Karpas-422 (cell line): ENCODE results near the gene RMND5A. TPM values are rescaled to one million over a fixed set of nuclear protein-coding genes. Genes with fewer than 3 reads are reported as not detected.

Experiments used
- DNase-seq: peaks from one replicate; pipeline ENCODE4 v3.0.0-alpha.2; 2015
- H2AFZ ChIP-seq: fragments of 200-600 bp; sonication (generic); 2 replicates; pipeline ENCODE4 v1.6.1; 2014; ENCODE audit warnings: antibody characterized with exemption, low read length, mixed read lengths
- H3K27ac ChIP-seq: fragments of 200-600 bp; sonication (generic); 2 replicates; pipeline ENCODE4 v1.5.1; 2014; ENCODE audit warnings: mild to moderate bottlenecking, low read length, moderate library complexity
- H3K27me3 ChIP-seq: fragments of 200-600 bp; sonication (generic); 2 replicates; pipeline ENCODE4 v1.6.1; 2014; ENCODE audit warnings: low read length, mixed read lengths
- H3K36me3 ChIP-seq: fragments of 200-600 bp; sonication (generic); 2 replicates; pipeline ENCODE4 v1.6.1; 2014; ENCODE audit warnings: low read length, mixed read lengths; ENCODE audit not compliant: insufficient read depth
- H3K4me1 ChIP-seq: fragments of 200-600 bp; sonication (generic); 2 replicates; pipeline ENCODE4 v1.6.1; 2014; ENCODE audit warnings: mild to moderate bottlenecking, low read length, mixed read lengths
- H3K4me2 ChIP-seq: fragments of 200-600 bp; sonication (generic); 2 replicates; pipeline ENCODE4 v1.6.1; 2014; ENCODE audit warnings: low read length, low read depth, mild to moderate bottlenecking; ENCODE audit not compliant: poor library complexity, severe bottlenecking
- H3K4me3 ChIP-seq: fragments of 200-600 bp; sonication (generic); 2 replicates; pipeline ENCODE4 v1.5.1; 2014; ENCODE audit warnings: mild to moderate bottlenecking, antibody characterized with exemption, low read length, mixed read lengths
- H3K79me2 ChIP-seq: fragments of 200-600 bp; sonication (generic); 2 replicates; pipeline ENCODE4 v1.6.1; 2014; ENCODE audit warnings: mild to moderate bottlenecking, low read length, mixed read lengths
- H3K9ac ChIP-seq: fragments of 200-600 bp; sonication (generic); 2 replicates; pipeline ENCODE4 v1.6.0; 2014; ENCODE audit warnings: low read length
- H3K9me2 ChIP-seq: fragments of 200-600 bp; sonication (generic), shearing (Covaris generic); replicated peaks from 2 replicates; pipeline ENCODE4 v1.6.0; 2014; ENCODE audit warnings: mild to moderate bottlenecking, low read length, moderate library complexity; ENCODE audit not compliant: insufficient read depth
- H3K9me3 ChIP-seq: fragments of 300-700, 200-600 bp; sonication (generic); 2 replicates; pipeline ENCODE4 v1.6.1; 2014; ENCODE audit warnings: low read length, mixed read lengths
- H4K20me1 ChIP-seq: fragments of 200-600 bp; sonication (generic); 2 replicates; pipeline ENCODE4 v1.6.1; 2014; ENCODE audit warnings: mild to moderate bottlenecking, antibody characterized with exemption, low read length, low read depth; ENCODE audit not compliant: insufficient read depth
- total RNA-seq: library from RNA; depleted of rRNA; stranded (reverse); fragments of >200 nt; shearing (Covaris generic); gene quantifications from 2 replicates; pipeline ENCODE4 v1.2.3, GENCODE V29; 2014; ENCODE audit warnings: low replicate concordance

Gene RMND5A
- total RNA-seq, 1 experiment from 2014 or later: 180 TPM

DNA sequence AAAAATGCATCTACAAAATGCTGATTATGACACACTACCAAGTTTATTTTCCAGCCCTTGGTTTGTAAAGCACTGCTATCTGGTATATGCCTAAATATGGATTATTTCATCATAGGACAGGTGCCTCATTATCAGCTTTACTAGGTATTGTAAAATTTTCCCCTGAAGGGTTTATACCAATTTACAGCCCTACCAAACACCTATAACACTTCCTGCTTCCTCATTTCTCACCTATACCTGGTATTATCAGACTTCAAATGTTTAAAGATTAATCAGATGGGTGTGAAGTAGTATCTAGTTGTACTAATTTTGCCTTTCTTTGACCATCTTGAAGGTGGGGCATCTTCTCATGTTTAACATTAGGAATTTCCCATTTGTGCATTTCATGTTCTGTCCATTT is 26.8 kb downstream of the RMND5A start:
- no peaks in the 10 kb centered on the region for H3K9me3 ChIP-seq
- DNase-seq: no peak
- H3K27me3 ChIP-seq: no peaks in the 10 kb centered on the region
- no peak overlapping the region for H3K4me3 ChIP-seq
- H3K4me1 ChIP-seq: peaks cover 50% of the 10 kb centered on the region
- peaks cover 91% of the 10 kb centered on the region for H3K79me2 ChIP-seq
- peaks cover 51% of the 10 kb centered on the region for H3K36me3 ChIP-seq
- H3K27ac ChIP-seq: peak overlapping the region; percentile 85
- 0 out of 2 replicates have a peak overlapping the region, but pooled peaks have one; percentile 8 for H3K9ac ChIP-seq
- H4K20me1 ChIP-seq: no peaks in the 10 kb centered on the region
- H2AFZ ChIP-seq: no peak overlapping the region
- no peaks in the 10 kb centered on the region for H3K9me2 ChIP-seq
- peak overlapping the region; percentile 72 for H3K4me2 ChIP-seq

DNA sequence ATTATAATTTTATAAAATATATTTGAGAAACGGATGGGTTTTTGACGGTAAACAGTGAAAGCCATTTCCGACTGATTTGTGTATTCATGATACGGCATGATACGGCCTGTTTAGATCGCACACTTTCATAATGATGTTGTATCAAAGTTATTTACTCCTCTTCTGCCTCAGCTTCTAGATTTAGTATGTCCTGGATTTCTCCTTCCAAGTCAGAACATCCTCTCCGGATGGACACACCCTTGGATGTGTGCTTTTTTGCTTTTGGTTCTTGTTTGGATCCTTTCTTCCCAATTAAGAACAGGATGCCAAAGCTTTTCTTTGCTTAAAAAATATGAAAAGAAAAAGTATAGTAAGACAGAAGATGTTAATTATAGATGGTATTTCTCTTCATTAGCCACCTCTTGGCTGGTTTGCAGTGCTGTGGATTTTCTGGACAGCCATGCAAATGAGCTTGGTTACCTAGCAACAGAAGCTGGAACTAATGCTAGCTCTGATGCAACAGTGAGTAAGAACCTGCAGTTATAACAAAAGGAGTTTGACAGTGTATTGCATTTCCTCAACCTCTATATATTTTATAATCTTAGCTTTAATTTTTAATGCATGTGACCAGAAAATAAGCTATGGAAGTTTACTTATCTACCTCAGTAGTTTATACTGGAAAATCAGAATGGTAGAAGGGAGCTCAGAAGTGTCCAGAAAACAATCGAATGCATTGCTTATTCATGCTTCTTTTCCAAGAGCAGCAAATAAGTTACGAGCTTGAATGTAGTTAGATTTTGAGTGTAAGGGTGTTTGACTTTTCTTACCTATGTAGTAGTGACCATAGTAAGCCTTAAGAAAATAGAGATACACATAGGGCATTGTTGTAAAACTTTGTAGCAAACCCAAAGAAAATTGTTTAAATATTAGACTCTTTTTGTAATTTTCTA is 27.9 kb downstream of the RMND5A start:
- H3K27me3 ChIP-seq: no peaks in the 10 kb centered on the region
- peak overlapping the region; percentile 48 for H3K4me3 ChIP-seq
- peaks cover 50% of the 10 kb centered on the region for H3K4me1 ChIP-seq
- peak overlapping the region; percentile 85 for H3K27ac ChIP-seq
- no peaks in the 10 kb centered on the region for H3K9me2 ChIP-seq
- DNase-seq: peak; percentile 94
- H3K9me3 ChIP-seq: no peaks in the 10 kb centered on the region
- no peaks in the 10 kb centered on the region for H4K20me1 ChIP-seq
- H2AFZ ChIP-seq: no peak overlapping the region
- H3K79me2 ChIP-seq: peaks cover 99% of the 10 kb centered on the region
- peaks cover 56% of the 10 kb centered on the region for H3K36me3 ChIP-seq
- peak overlapping the region; percentile 72 for H3K4me2 ChIP-seq
- peak overlapping the region; percentile 44; the same call in 1 of the 2 replicates for H3K9ac ChIP-seq

DNA sequence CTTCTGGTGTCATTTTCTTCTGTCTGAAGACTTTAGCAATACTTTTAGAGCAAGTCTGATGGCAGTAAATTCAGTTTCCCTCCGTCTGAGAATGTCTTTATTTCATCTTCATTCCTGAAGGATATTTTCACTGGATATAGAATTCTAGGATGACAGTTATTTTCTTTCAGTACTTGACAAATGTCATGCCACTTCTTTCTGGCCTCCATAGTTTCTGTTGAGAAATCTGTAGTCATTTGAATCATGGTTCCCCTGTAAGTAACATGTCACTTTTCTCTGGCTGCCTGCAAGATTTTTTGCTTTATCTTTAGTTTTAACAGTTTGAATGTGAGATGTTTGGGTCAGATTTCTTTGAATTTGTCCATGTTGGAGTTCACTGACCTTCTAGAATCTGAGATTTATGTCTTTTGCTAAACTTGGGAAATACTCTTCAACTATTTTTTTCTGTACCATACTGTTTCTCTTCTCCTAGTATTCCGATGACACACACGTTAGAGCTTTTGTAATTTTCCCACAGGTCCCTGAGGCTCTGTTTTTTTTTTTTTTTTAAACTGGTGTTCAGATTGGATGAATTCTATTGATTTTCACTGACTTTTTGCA is 30.2 kb downstream of the RMND5A start:
- H3K4me3 ChIP-seq: no peak overlapping the region

DNA sequence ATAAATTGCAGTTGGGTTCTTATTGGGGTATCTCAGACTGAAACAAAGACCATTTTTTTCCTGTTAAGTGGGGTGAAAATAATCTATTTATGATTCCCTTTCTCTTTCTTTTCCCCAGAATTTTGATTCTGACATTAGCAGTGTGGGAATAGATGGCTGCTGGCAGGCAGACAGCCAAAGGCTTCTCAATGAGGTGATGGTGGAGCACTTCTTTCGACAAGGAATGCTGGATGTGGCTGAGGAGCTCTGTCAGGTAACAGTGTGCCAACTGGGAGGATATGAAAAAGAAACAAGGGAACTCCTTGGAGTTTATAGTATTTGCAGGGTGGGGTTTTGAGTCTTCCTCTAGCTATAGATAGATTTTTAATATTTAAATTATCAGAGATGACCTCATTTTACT is 31.7 kb downstream of the RMND5A start:
- H3K9me2 ChIP-seq: no peaks in the 10 kb centered on the region
- no peak overlapping the region for H2AFZ ChIP-seq
- no peak overlapping the region for H3K27ac ChIP-seq
- no peak for DNase-seq
- H3K79me2 ChIP-seq: peaks cover 98% of the 10 kb centered on the region
- H3K9me3 ChIP-seq: no peaks in the 10 kb centered on the region
- no peak overlapping the region for H3K4me3 ChIP-seq
- no peaks in the 10 kb centered on the region for H3K27me3 ChIP-seq
- no peak overlapping the region for H3K4me2 ChIP-seq
- peaks cover 22% of the 10 kb centered on the region for H3K4me1 ChIP-seq
- no peak overlapping the region for H3K9ac ChIP-seq
- H4K20me1 ChIP-seq: no peaks in the 10 kb centered on the region; the same call in 1 of the 2 replicates
- peaks cover 65% of the 10 kb centered on the region for H3K36me3 ChIP-seq

More for the DNA sequence above, 30.2 kb downstream of the RMND5A start:
- peaks cover 36% of the 10 kb centered on the region for H3K4me1 ChIP-seq
- H3K36me3 ChIP-seq: peaks cover 71% of the 10 kb centered on the region
- H3K27ac ChIP-seq: no peak overlapping the region
- H3K4me2 ChIP-seq: no peak overlapping the region
- peaks cover 99% of the 10 kb centered on the region for H3K79me2 ChIP-seq
- H3K9me3 ChIP-seq: no peaks in the 10 kb centered on the region
- H3K27me3 ChIP-seq: no peaks in the 10 kb centered on the region
- no peaks in the 10 kb centered on the region for H3K9me2 ChIP-seq
- no peak overlapping the region for H2AFZ ChIP-seq
- H3K9ac ChIP-seq: no peak overlapping the region
- no peaks in the 10 kb centered on the region for H4K20me1 ChIP-seq
- DNase-seq: no peak

DNA sequence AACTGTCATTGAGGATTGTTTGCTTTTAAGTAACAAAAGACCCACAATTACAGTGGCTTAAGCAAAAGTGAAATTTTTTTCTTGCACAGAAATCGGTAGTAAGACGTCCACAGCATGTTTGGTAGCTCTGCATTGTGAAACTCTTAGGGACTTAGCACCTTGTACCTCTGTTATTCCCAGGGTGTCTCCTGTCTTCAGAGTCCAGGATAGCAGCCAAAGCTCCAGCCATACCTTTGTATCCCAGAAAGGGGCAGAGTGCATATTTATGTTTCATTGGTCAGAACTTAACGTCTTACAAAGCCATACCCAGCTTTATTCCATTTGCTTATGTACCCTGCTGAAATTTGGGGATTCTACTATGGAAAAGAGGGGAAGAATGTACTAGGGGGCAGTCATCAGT is 32.8 kb downstream of the RMND5A start:
- Histone ChIP-seq H3K4me3 (no peak overlapping the region), H4K20me1 (no peaks in the 10 kb centered on the region; the same call in 1 of the 2 replicates), H3K4me2 (no peak overlapping the region), H3K9me2 (no peaks in the 10 kb centered on the region), H3K27ac (no peak overlapping the region), H3K4me1 (peaks cover 15% of the 10 kb centered on the region), H3K9ac (no peak overlapping the region), H3K27me3 (no peaks in the 10 kb centered on the region), H3K79me2 (peaks cover 96% of the 10 kb centered on the region), H3K36me3 (peaks cover 57% of the 10 kb centered on the region), H3K9me3 (no peaks in the 10 kb centered on the region), H2AFZ (no peak overlapping the region)
- DNase-seq: no peak

DNA sequence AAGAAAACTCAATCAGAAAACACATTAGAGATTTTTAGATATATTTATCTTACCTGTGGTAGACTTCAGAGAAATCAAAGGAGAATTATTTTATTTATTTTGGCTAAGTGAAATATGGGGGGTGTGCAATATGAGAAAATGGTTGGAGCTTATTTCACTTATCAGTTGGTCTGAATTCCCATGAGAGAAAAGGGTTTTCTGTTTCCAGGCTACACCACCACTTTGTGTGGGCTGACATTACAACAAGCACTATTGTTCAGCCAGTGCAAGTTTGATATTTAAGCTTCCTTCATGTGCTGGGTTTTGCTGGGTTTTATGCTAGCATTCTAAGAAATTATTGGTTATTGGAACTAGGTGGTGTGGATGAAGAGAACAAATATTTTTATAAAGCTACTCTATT is 33.5 kb downstream of the RMND5A start:
- H3K27me3 ChIP-seq: no peaks in the 10 kb centered on the region
- no peaks in the 10 kb centered on the region; the same call in 1 of the 2 replicates for H4K20me1 ChIP-seq
- no peak overlapping the region for H3K9ac ChIP-seq
- no peak overlapping the region for H3K4me2 ChIP-seq
- peaks cover 56% of the 10 kb centered on the region for H3K36me3 ChIP-seq
- H3K9me2 ChIP-seq: no peaks in the 10 kb centered on the region
- peaks cover 96% of the 10 kb centered on the region for H3K79me2 ChIP-seq
- no peak overlapping the region for H3K4me3 ChIP-seq
- no peak overlapping the region for H3K27ac ChIP-seq
- no peak for DNase-seq
- no peaks in the 10 kb centered on the region for H3K9me3 ChIP-seq
- peaks cover 13% of the 10 kb centered on the region for H3K4me1 ChIP-seq
- H2AFZ ChIP-seq: no peak overlapping the region

DNA sequence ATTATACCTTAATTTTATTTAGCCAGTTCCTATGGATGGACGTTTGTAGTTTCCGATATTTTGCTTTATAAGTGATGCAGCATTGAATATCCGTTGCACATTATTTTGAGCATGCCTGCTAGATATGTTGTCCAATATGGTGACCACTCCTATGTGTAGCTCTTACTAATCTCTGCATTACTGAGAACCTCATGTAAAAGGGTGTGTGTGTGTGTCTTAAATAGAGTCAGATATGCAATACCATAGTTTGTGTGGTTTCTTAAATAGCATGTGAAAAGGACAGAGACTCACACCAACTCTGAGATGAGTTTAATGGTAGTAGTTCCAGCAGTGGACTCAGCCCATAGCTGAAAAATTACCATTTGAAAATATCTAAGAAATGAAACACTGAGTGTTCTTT is 38.3 kb downstream of the RMND5A start:
- Histone ChIP-seq H2AFZ (no peak overlapping the region), H3K4me1 (peaks cover 47% of the 10 kb centered on the region), H3K79me2 (peaks cover 91% of the 10 kb centered on the region), H3K4me3 (no peak overlapping the region), H3K4me2 (no peak overlapping the region), H4K20me1 (peaks cover 12% of the 10 kb centered on the region), H3K36me3 (peaks cover 24% of the 10 kb centered on the region), H3K27ac (no peak overlapping the region), H3K27me3 (no peaks in the 10 kb centered on the region), H3K9me3 (no peaks in the 10 kb centered on the region), H3K9ac (no peak overlapping the region), H3K9me2 (no peaks in the 10 kb centered on the region)
- no peak for DNase-seq

DNA sequence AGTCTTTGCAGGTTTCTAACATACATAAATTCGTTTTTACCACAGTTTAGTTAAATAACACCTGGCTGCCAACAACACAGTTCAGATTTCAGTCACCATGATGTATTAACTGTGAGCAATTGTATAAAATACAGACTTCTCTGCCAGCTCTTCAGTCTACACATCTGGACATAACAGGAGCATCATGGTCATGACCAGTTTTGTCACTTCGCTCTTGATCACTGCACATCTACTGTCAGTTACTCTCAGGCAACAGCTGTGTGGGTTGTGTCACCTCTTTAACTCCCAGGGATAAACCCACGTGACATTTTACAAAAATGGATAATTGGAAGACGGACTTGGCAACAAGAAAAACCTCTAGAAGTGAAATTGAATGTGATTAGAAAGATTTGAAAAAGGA is 40.3 kb downstream of the RMND5A start:
- peaks cover 26% of the 10 kb centered on the region for H4K20me1 ChIP-seq
- H3K4me2 ChIP-seq: peak overlapping the region; percentile 38
- H3K9me3 ChIP-seq: no peaks in the 10 kb centered on the region
- H3K27me3 ChIP-seq: no peaks in the 10 kb centered on the region
- peaks cover 58% of the 10 kb centered on the region for H3K4me1 ChIP-seq
- peaks cover 90% of the 10 kb centered on the region for H3K79me2 ChIP-seq
- no peak for DNase-seq
- peaks cover 12% of the 10 kb centered on the region; the same call in 1 of the 2 replicates for H3K36me3 ChIP-seq
- H2AFZ ChIP-seq: no peak overlapping the region
- no peak overlapping the region for H3K9ac ChIP-seq
- H3K9me2 ChIP-seq: no peaks in the 10 kb centered on the region
- H3K27ac ChIP-seq: peak overlapping the region; percentile 24; the same call in 1 of the 2 replicates
- H3K4me3 ChIP-seq: no peak overlapping the region
